Measurements from ENCODE around the gene FYB2.

GRCh38 chr1:56799605-56800400 is 19.4 kb downstream of the FYB2 start:
- no peak for TF ChIP-seq CTCF (IDR thresholded peaks at IDR 0.05; ENCODE audit: poor library complexity, severe bottlenecking)
- TF ChIP-seq EZH2 (IDR thresholded peaks at IDR 0.05; ENCODE audit: borderline replicate concordance, insufficient read depth, low read length, poor library complexity, severe bottlenecking) = no peak
- TF ChIP-seq EP300 (conservative IDR thresholded peaks at IDR 0.05; ENCODE audit: poor library complexity, severe bottlenecking) = no peak
- no peak for TF ChIP-seq MXI1 (conservative IDR thresholded peaks at IDR 0.05; ENCODE audit: poor library complexity, severe bottlenecking)

All from neural cell (in vitro differentiated cells).